ENCODE data around the gene CAP2. TPM values are rescaled to one million over a fixed set of nuclear protein-coding genes. Genes with fewer than 3 reads are reported as not detected.

Gene CAP2
- total RNA-seq, 1 experiment from 2014 or later = 11.5 TPM

GRCh38 chr6:17599877-17600526, 206.6 kb downstream of the CAP2 start, which contains the start of gene FAM8A1:
FAM8A1 (plus strand) TSS chr6:17600302; CDS start chr6:17600410, 108 bp downstream.
- Histone ChIP-seq H3K18ac (ENCODE audit: insufficient read length, low read depth, low read length) (peak within 1 kb of the TSS; percentile 37), H4K8ac (replicated peaks; ENCODE audit: insufficient read length, low read depth, low read length) (peak within 1 kb of the TSS; percentile 88), H2AFZ (ENCODE audit: low read length) (peak within 1 kb of the TSS; percentile 86), H2BK15ac (ENCODE audit: low read depth, low read length) (no peak within 1 kb of the TSS), H2BK20ac (ENCODE audit: low read depth, low read length, poor library complexity, severe bottlenecking) (no peak within 1 kb of the TSS), H2AK5ac (ENCODE audit: insufficient read length, low read length) (no peak within 1 kb of the TSS), H3K14ac (ENCODE audit: insufficient read depth, low read length) (peak within 1 kb of the TSS; percentile 55), H2BK5ac (ENCODE audit: insufficient read length, low read length) (no peak within 1 kb of the TSS), H3K9me3 (ENCODE audit: control insufficient read depth, low read depth, low read length) (no peaks in the 10 kb centered on the region), H4K5ac (ENCODE audit: insufficient read length, low read depth, low read length) (no peak within 1 kb of the TSS), H3T11ph (ENCODE audit: low read length) (no peak within 1 kb of the TSS), H3K56ac (ENCODE audit: insufficient read length, low read depth, low read length) (no peak within 1 kb of the TSS), H3K79me1 (ENCODE audit: insufficient read depth, low read depth, low read length, poor library complexity, severe bottlenecking) (no peaks in the 10 kb centered on the region), H3K4ac (ENCODE audit: low read depth, low read length) (no peak within 1 kb of the TSS), H3K79me2 (ENCODE audit: insufficient read depth, low read length) (no peaks in the 10 kb centered on the region), H3K4me1 (ENCODE audit: insufficient read depth, low read length) (no peaks in the 10 kb centered on the region), H3K27ac (ENCODE audit: insufficient read length, low read depth, low read length) (no peak within 1 kb of the TSS), H2BK12ac (ENCODE audit: insufficient read length, low read depth, low read length) (no peak within 1 kb of the TSS), H3K23ac (ENCODE audit: insufficient read length, low read depth, low read length) (no peak within 1 kb of the TSS), H4K20me1 (ENCODE audit: control insufficient read depth, insufficient read depth, insufficient read length) (no peaks in the 10 kb centered on the region), H2BK120ac (ENCODE audit: low read depth, low read length, poor library complexity, severe bottlenecking) (no peak within 1 kb of the TSS), H3K4me2 (ENCODE audit: insufficient read depth, insufficient read length, low read length) (peak within 1 kb of the TSS; percentile 54), H3K23me2 (ENCODE audit: insufficient read length, low read depth, low read length, poor library complexity, severe bottlenecking) (peaks cover 6% of the 10 kb centered on the region), H3K27me3 (ENCODE audit: insufficient read depth, low read length) (no peaks in the 10 kb centered on the region), H4K91ac (ENCODE audit: insufficient read length, low read depth, low read length) (no peak within 1 kb of the TSS), H3K9ac (ENCODE audit: extremely low read depth, insufficient read length, low read length) (peak within 1 kb of the TSS; percentile 46)
- Mint-ChIP-seq H3K4me3 (peak within 1 kb of the TSS; percentile 84 to 86), H3K4me1 (peaks cover 10 to 17% of the 10 kb centered on the region in 2 experiments), H3K36me3 (ENCODE audit: insufficient read depth in 1 of 3, low read depth in 3 of 3) (peaks cover 0 to 4% (median 0%) of the 10 kb centered on the region in 3 experiments; a peak in 2 of 7 replicates), H3K9me3 (no peaks in the 10 kb centered on the region; a peak in 1 of 5 replicates), H3K27me3 (ENCODE audit: low read depth) (no peaks in the 10 kb centered on the region), H3K27ac (peak within 1 kb of the TSS; percentile 68 to 82 (median 71); a peak in 3 of 7 replicates)
- peak; percentile 58 for TF ChIP-seq CTCF (conservative IDR thresholded peaks at IDR 0.05)
- peak; percentile 97 for DNase-seq
- no CpG with 5 or more reads among the region's 42 CpGs for WGBS (ENCODE audit: extremely low coverage, insufficient read length, low lambda C conversion rate)
